HG03196 (cell line): ENCODE measurements around the gene HYI.
"Not testable (repeated sequence)": the region's sequence is repeated elsewhere in the genome, so short reads cannot be mapped to it uniquely, and the experiment has no call there.

Source experiments
- ATAC-seq: cut with Tn5 transposase; IDR thresholded peaks from one replicate; pipeline ENCODE4 v1.9.1; 2021; ENCODE audit not compliant: unreplicated experiment

The HYI gene

GRCh38 chr1:43453442-43454269, at the start of gene HYI:
Gene HYI, minus strand, starts transcription at chr1:43453931. Its CDS starts 138 bp downstream, at chr1:43453793.
- ATAC-seq, result no peak

GRCh38 chr1:43501806-43502205, 48.1 kb upstream of the HYI start:
- ATAC-seq, result not testable (repeated sequence)

- ATAC-seq, result no peak
Measured at GRCh38 chr1:43499898-43500297, 46.2 kb upstream of the HYI start.

GRCh38 chr1:43495204-43495603, 41.5 kb upstream of the HYI start:
- ATAC-seq, result no peak

- ATAC-seq, result no peak
Measured at GRCh38 chr1:43493661-43494450, 40.1 kb upstream of the HYI start.

- no peak for ATAC-seq
Measured at GRCh38 chr1:43492826-43493225, 39.1 kb upstream of the HYI start.

GRCh38 chr1:43491061-43491460, 37.3 kb upstream of the HYI start:
- no peak for ATAC-seq

GRCh38 chr1:43488165-43488564, 34.4 kb upstream of the HYI start:
- no peak for ATAC-seq

GRCh38 chr1:43484367-43484766, 30.6 kb upstream of the HYI start:
- ATAC-seq, result no peak

GRCh38 chr1:43482215-43482614, 28.5 kb upstream of the HYI start:
- ATAC-seq, result no peak

GRCh38 chr1:43481491-43481890, 27.8 kb upstream of the HYI start:
- ATAC-seq, result no peak

GRCh38 chr1:43479414-43479813, 25.7 kb upstream of the HYI start:
- no peak for ATAC-seq

GRCh38 chr1:43477716-43478115, 24.0 kb upstream of the HYI start:
- ATAC-seq, result no peak

- ATAC-seq, result not testable (repeated sequence)
Measured at GRCh38 chr1:43475611-43476401, 22.1 kb upstream of the HYI start.

- ATAC-seq, result no peak
Measured at GRCh38 chr1:43473463-43473862, 19.7 kb upstream of the HYI start.

GRCh38 chr1:43472463-43473151, 18.9 kb upstream of the HYI start:
- ATAC-seq, result not testable (repeated sequence)

GRCh38 chr1:43472087-43472462, 18.3 kb upstream of the HYI start:
- ATAC-seq, result no peak

GRCh38 chr1:43469932-43470331, 16.2 kb upstream of the HYI start:
- no peak for ATAC-seq

GRCh38 chr1:43468414-43468813, 14.7 kb upstream of the HYI start:
- ATAC-seq, result no peak

- ATAC-seq, result no peak
Measured at GRCh38 chr1:43466403-43466802, 12.7 kb upstream of the HYI start.
